Peyer's patch (tissue), 4 donors: Measurements from ENCODE around the gene TACC2.

Experiments
- POLR2A ChIP-seq, 2 donors: fragments of 450-650 bp; IDR thresholded peaks; one replicate each; pipeline ENCODE4 v1.5.1; 2017; ENCODE audit warnings: antibody characterized with exemption in 2 of 2, mild to moderate bottlenecking in 2 of 2, moderate library complexity in 2 of 2
- TF ChIP-seq, protein P1 (sequence below), 6 experiments: fragments of 450-650 bp in 4 of 6; fragments of 200-600 bp in 2 of 6; sonication (generic) in 1 of 6; IDR thresholded peaks; one replicate each; pipeline ENCODE4 v1.5.1; 2017 to 2019; ENCODE audit warnings: antibody characterized with exemption in 6 of 6, mild to moderate bottlenecking in 3 of 6, moderate library complexity in 1 of 6

DNA sequence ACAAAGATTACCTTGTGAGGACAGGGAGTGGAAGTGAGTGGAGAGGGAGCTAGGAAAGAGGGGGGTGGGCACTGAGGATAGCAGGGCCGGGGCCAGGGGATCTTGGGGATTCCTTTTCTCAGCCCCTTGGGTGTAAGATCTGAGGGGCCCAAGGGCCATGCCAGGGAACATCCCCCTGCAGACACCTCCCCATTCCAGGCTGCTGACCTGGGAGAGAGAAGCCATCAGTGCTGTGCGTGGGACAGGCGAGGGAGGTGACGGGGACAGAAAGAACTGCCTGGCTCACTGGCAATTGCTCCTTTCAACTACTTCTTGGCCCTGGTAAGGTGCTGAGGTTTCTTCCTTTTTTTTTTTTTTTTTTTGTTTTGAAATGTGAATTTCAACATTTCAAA lies 270.1 kb downstream of the TACC2 start:
- no peak for TF ChIP-seq POLR2A (IDR thresholded peaks at IDR 0.05)
- TF ChIP-seq, protein P1, sequence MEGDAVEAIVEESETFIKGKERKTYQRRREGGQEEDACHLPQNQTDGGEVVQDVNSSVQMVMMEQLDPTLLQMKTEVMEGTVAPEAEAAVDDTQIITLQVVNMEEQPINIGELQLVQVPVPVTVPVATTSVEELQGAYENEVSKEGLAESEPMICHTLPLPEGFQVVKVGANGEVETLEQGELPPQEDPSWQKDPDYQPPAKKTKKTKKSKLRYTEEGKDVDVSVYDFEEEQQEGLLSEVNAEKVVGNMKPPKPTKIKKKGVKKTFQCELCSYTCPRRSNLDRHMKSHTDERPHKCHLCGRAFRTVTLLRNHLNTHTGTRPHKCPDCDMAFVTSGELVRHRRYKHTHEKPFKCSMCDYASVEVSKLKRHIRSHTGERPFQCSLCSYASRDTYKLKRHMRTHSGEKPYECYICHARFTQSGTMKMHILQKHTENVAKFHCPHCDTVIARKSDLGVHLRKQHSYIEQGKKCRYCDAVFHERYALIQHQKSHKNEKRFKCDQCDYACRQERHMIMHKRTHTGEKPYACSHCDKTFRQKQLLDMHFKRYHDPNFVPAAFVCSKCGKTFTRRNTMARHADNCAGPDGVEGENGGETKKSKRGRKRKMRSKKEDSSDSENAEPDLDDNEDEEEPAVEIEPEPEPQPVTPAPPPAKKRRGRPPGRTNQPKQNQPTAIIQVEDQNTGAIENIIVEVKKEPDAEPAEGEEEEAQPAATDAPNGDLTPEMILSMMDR (IDR thresholded peaks at IDR 0.05): no peak
